Hepatocyte (in vitro differentiated cells): ENCODE measurements around the gene SORCS2. TPM values are rescaled to one million over a fixed set of nuclear protein-coding genes. Genes with fewer than 3 reads are reported as not detected.

ENCODE experiments used
- DNase-seq: peaks from one replicate; pipeline ENCODE4 v3.0.0-alpha.2; 2016; ENCODE audit warnings: low spot score
- H2AFZ ChIP-seq: fragments of 200-600 bp; sonication (generic); 2 replicates; pipeline ENCODE4 v1.6.0; 2016; ENCODE audit warnings: antibody characterized with exemption, mild to moderate bottlenecking
- H3K27ac ChIP-seq: fragments of 200-600 bp; sonication (generic); 2 replicates; pipeline ENCODE4 v1.5.1; 2016; ENCODE audit warnings: mild to moderate bottlenecking
- H3K27me3 ChIP-seq: fragments of 200-600 bp; sonication (generic); 2 replicates; pipeline ENCODE4 v1.6.1; 2016
- H3K36me3 ChIP-seq: fragments of 200-600 bp; sonication (generic); replicated peaks from 2 replicates; pipeline ENCODE4 v1.5.1; 2016; ENCODE audit warnings: low read depth; ENCODE audit not compliant: insufficient read depth
- H3K4me1 ChIP-seq: fragments of 200-600 bp; sonication (generic); 2 replicates; pipeline ENCODE4 v1.5.1; 2016; ENCODE audit warnings: mild to moderate bottlenecking, moderate library complexity; ENCODE audit not compliant: insufficient read depth
- H3K4me2 ChIP-seq: fragments of 200-600 bp; sonication (generic); 2 replicates; pipeline ENCODE4 v1.6.0; 2016
- H3K4me3 ChIP-seq: fragments of 200-600 bp; sonication (generic); 2 replicates; pipeline ENCODE4 v1.5.1; 2016; ENCODE audit warnings: mild to moderate bottlenecking
- H3K79me2 ChIP-seq: fragments of 200-600 bp; sonication (generic); 2 replicates; pipeline ENCODE4 v1.6.0; 2017; ENCODE audit warnings: mild to moderate bottlenecking
- H3K9me2 ChIP-seq: fragments of 200-600 bp; sonication (generic); replicated peaks from 2 replicates; pipeline ENCODE4 v1.6.0; 2017; ENCODE audit warnings: mild to moderate bottlenecking; ENCODE audit not compliant: insufficient read depth
- H3K9me3 ChIP-seq: fragments of 200-600 bp; sonication (generic); 2 replicates; pipeline ENCODE4 v1.5.1; 2016; ENCODE audit warnings: low read depth, mild to moderate bottlenecking
- H4K20me1 ChIP-seq: fragments of 200-600 bp; sonication (generic); 2 replicates; pipeline ENCODE4 v1.6.0; 2016; ENCODE audit warnings: mild to moderate bottlenecking; ENCODE audit not compliant: insufficient read depth, poor library complexity, severe bottlenecking
- CTCF ChIP-seq: fragments of 200-600 bp; sonication (generic); IDR thresholded peaks from 2 replicates; pipeline ENCODE4 v1.5.1; 2016; ENCODE audit warnings: antibody characterized with exemption, mild to moderate bottlenecking; ENCODE audit not compliant: poor library complexity
- EZH2 ChIP-seq: fragments of 200-600 bp; sonication (generic); IDR thresholded peaks from 2 replicates; pipeline ENCODE4 v1.6.1; 2016; ENCODE audit warnings: antibody characterized with exemption, mild to moderate bottlenecking, borderline replicate concordance
- EZH2phosphoT487 ChIP-seq: fragments of 200-600 bp; sonication (generic); IDR thresholded peaks from one replicate; pipeline ENCODE4 v1.6.1; 2018; ENCODE audit warnings: antibody characterized with exemption, mild to moderate bottlenecking, low read depth, moderate library complexity; ENCODE audit not compliant: unreplicated experiment, severe bottlenecking
- WGBS: methylation state at CpG from one replicate; pipeline ENCODE4 v1.1.6; 2016; ENCODE audit warnings: low lambda C conversion rate; ENCODE audit errors: missing lambda C conversion rate; 5-methylcytosine and 5-hydroxymethylcytosine counted together
- polyA plus RNA-seq: library from polyadenylated mRNA; unstranded; fragments of >200 nt; fragmentation: Nextera tagmentation; extraction: Ambion mirVana; gene quantifications from 2 replicates; pipeline ENCODE4 v1.2.1, GENCODE V29; 2016
- total RNA-seq: library from RNA; depleted of rRNA; stranded (reverse); fragments of >200 nt; gene quantifications from 2 replicates; pipeline ENCODE4 v1.2.3, GENCODE V29; 2014

Gene SORCS2
- total and polyA plus RNA-seq, 2 experiments from 2014 or later: 1.6 to 4.8 TPM

GRCh38 chr4:7733801-7734650 is 541.7 kb downstream of the SORCS2 start:
- no peaks in the 10 kb centered on the region for H3K9me3 ChIP-seq
- no peaks in the 10 kb centered on the region for H4K20me1 ChIP-seq
- 85% methylated on average over 11 of the region's 26 CpGs for WGBS
- TF ChIP-seq EZH2phosphoT487: no peak
- no peak for TF ChIP-seq CTCF
- TF ChIP-seq EZH2: no peak
- H3K9me2 ChIP-seq: no peaks in the 10 kb centered on the region
- no peak overlapping the region for H2AFZ ChIP-seq
- H3K27me3 ChIP-seq: no peaks in the 10 kb centered on the region
- no peaks in the 10 kb centered on the region for H3K4me1 ChIP-seq
- no peaks in the 10 kb centered on the region for H3K79me2 ChIP-seq
- DNase-seq: no peak
- H3K27ac ChIP-seq: no peak overlapping the region
- H3K4me3 ChIP-seq: no peak overlapping the region
- H3K4me2 ChIP-seq: no peak overlapping the region
- no peaks in the 10 kb centered on the region for H3K36me3 ChIP-seq

- Histone ChIP-seq H3K79me2 (no peaks in the 10 kb centered on the region), H3K4me1 (no peaks in the 10 kb centered on the region), H3K27ac (no peak overlapping the region), H3K9me3 (no peaks in the 10 kb centered on the region), H3K9me2 (no peaks in the 10 kb centered on the region), H3K27me3 (no peaks in the 10 kb centered on the region), H3K4me2 (no peak overlapping the region), H4K20me1 (no peaks in the 10 kb centered on the region), H3K4me3 (no peak overlapping the region), H3K36me3 (no peaks in the 10 kb centered on the region), H2AFZ (no peak overlapping the region)
- DNase-seq: no peak
- TF ChIP-seq CTCF (no peak), EZH2 (no peak), EZH2phosphoT487 (no peak)
- WGBS: 72% methylated on average over 17 of the region's 20 CpGs
Observed at GRCh38 chr4:7734651-7735260, 542.4 kb downstream of the SORCS2 start.

DNA sequence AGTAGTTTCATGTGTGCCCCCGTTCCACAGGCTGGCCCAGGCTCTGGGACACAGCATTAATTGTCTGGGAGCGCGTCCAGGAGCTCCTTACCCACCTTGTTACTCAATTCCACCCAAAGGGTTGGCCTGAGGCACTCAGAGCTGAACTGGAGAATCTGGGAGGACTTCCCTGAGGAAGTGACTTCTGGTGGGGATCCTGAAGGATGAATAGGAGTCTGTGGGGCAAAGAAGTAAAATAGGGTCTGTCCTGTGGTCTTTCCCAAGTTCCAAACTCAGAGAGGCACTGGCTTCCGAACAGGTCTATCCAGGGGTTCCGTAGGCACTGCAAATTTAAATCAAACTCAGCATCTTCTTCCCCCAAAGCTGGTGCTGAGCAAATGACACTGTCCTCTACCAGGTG is 543.1 kb downstream of the SORCS2 start:
- DNase-seq: no peak
- Histone ChIP-seq H3K79me2 (no peaks in the 10 kb centered on the region), H3K27me3 (no peaks in the 10 kb centered on the region), H3K4me3 (no peak overlapping the region), H4K20me1 (no peaks in the 10 kb centered on the region), H3K36me3 (no peaks in the 10 kb centered on the region), H3K4me1 (no peaks in the 10 kb centered on the region), H3K27ac (no peak overlapping the region), H3K4me2 (no peak overlapping the region), H3K9me2 (no peaks in the 10 kb centered on the region), H2AFZ (no peak overlapping the region), H3K9me3 (no peaks in the 10 kb centered on the region)
- TF ChIP-seq CTCF (no peak), EZH2phosphoT487 (no peak), EZH2 (no peak)
- WGBS: 90% methylated on average over 5 of the region's 5 CpGs
